CD4-positive, alpha-beta T cell (primary cell): ENCODE measurements around the gene CCDC9B. TPM values are rescaled to one million over a fixed set of nuclear protein-coding genes. Genes with fewer than 3 reads are reported as not detected.

Experiments used
- ATAC-seq: fragments of 200-7000 bp; cut with Tn5 transposase; one replicate; pipeline ENCODE4 v1.10.0; 2022; ENCODE audit warnings: mild to moderate bottlenecking; ENCODE audit not compliant: poor library complexity
- CTCF ChIA-PET: fragments of 350-600 bp; sonication (Branson Sonifier 250); formaldehyde crosslinking; loops from one replicate; lab custom pipeline; 2021; ENCODE audit warnings: antibody characterized with exemption, inconsistent platforms; lab: Charles Lee
- POLR2A ChIA-PET: fragments of 350-600 bp; sonication (Branson Sonifier 250); formaldehyde crosslinking; loops from one replicate; lab custom pipeline; 2021; ENCODE audit warnings: antibody characterized with exemption, inconsistent platforms; lab: Charles Lee
- DNase-seq, 14 experiments: peaks; one replicate each; pipeline ENCODE4 v3.0.0-alpha.2; 2013 to 2020; ENCODE audit warnings: mixed read lengths in 2 of 14
- H3K27ac ChIP-seq, 2 donors: one replicate each; pipeline versions ENCODE4 v1.5.1 to v1.7.0; 2013; ENCODE audit warnings: low read length in 2 of 2, low read depth in 1 of 2, mild to moderate bottlenecking in 1 of 2
- H3K27me3 ChIP-seq, 2 experiments: 1 replicate in 1 of 2; 2 replicates in 1 of 2; pipeline versions ENCODE4 v1.6.1 to v1.7.0; 2013; ENCODE audit warnings: low read length in 2 of 2, control low read depth in 1 of 2, mild to moderate bottlenecking in 1 of 2, moderate library complexity in 1 of 2; ENCODE audit not compliant: insufficient read depth in 2 of 2, control insufficient read depth in 1 of 2
- H3K36me3 ChIP-seq: one replicate; pipeline ENCODE4 v1.6.1; 2013; ENCODE audit warnings: low read length, control low read depth; ENCODE audit not compliant: insufficient read depth
- H3K4me1 ChIP-seq: one replicate; pipeline ENCODE4 v1.6.1; 2013; ENCODE audit warnings: low read length, control low read depth; ENCODE audit not compliant: insufficient read depth
- H3K4me3 ChIP-seq: one replicate; pipeline ENCODE4 v1.5.1; 2013; ENCODE audit warnings: mild to moderate bottlenecking, low read length, moderate library complexity
- H3K9me3 ChIP-seq, 2 experiments: 1 replicate in 1 of 2; 2 replicates in 1 of 2; pipeline versions ENCODE4 v1.6.1 to v1.7.0; 2013; ENCODE audit warnings: low read length in 2 of 2, mild to moderate bottlenecking in 2 of 2, control low read depth in 1 of 2, moderate library complexity in 1 of 2; ENCODE audit not compliant: control insufficient read depth in 1 of 2, insufficient read depth in 1 of 2
- H3K27ac Mint-ChIP-seq: one replicate; pipeline ENCODE4 v1.8.0; 2020; ENCODE audit warnings: mixed read lengths
- H3K27me3 Mint-ChIP-seq: one replicate; pipeline ENCODE4 v1.8.0; 2021; ENCODE audit warnings: mixed read lengths
- H3K36me3 Mint-ChIP-seq: one replicate; pipeline ENCODE4 v1.8.0; 2021; ENCODE audit warnings: low read depth, mixed read lengths
- H3K4me1 Mint-ChIP-seq: one replicate; pipeline ENCODE4 v1.8.0; 2021; ENCODE audit warnings: low read depth, mixed read lengths
- H3K4me3 Mint-ChIP-seq: one replicate; pipeline ENCODE4 v1.8.0; 2020; ENCODE audit warnings: mild to moderate bottlenecking, mixed read lengths
- H3K9me3 Mint-ChIP-seq: one replicate; pipeline ENCODE4 v1.8.0; 2020; ENCODE audit warnings: mixed read lengths
- intact Hi-C, 2 experiments: fragments of 100-400 bp; cut with DNase I in 1 of 2; cut with micrococcal nuclease in 1 of 2; formaldehyde crosslinking; loops; one replicate each; pipeline versions ENCODE4 v1.15.1 to v1.9.0; 2023 to 2025; cut with DNase I, micrococcal nuclease
- total RNA-seq, 174 experiments: library from RNA in 2 of 174; stranded (reverse) in 2 of 174; gene quantifications; one replicate each; pipeline ENCODE4 v1.2.3 and lab custom pipeline; 2021 to 2026
- TF ChIP-seq, protein P1 (sequence below): fragments of 200-600 bp; IDR thresholded peaks from one replicate; pipeline ENCODE4 v1.8.0; 2022; ENCODE audit warnings: antibody characterized with exemption, mild to moderate bottlenecking

Gene CCDC9B
- total RNA-seq, 2 experiments from 2014 or later, result 1.0 to 1.5 TPM

DNA sequence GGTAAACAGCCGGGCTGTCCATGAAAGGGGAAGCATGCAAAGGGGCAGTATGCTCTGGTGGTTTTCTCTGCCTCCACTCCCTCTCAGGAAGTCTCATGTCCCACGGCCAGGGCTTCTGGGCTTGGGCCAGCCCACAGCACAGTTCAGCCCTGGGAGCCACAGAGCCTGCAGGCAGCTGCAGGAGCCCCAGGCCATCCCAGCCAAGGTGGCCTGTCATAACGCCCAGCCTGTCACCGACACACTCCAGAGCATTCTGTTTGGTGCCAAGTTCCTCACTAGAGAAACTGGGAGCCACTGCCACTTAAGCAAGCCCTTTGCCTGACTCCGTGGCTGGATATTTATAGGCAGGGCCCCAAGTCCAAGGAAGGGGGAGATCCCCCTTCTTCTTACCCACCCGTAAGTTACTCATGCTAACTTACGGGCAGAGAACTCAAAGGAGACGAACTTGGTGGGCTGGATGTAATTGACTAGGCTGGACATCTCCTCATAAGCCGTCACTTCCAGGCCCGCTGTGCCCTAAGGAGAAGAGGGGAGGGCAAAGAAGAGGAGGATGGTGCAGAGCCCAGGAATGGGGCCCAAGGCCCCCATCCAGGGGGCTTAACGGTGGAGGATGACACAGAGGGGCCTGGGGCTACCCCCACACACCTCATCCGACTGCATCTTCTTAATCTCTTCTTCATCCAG, 44.7 kb downstream of the CCDC9B start:
- intact Hi-C loops, result no loop called here

DNA sequence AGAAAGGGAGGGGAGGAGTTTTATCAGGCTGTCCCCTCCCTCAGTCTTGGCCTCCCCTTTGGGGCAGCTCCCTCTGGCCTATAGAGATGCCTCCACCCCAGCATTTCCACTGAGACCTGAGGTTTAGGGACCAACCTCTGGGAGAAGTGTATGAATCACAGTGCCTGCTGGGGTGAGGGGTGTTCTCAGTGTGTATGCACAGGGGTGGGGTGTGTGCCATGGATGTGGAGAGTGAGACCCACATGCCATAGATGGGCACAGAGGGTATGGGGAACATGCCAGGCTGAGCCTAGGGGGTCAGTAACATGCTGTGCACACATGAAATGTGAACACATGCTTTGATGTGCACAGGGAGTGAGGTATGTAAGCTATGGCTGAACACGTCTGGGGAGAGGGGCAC, 45.4 kb downstream of the CCDC9B start:
- peaks cover 74% of the 10 kb centered on the region for H3K36me3 Mint-ChIP-seq
- H3K4me3 ChIP-seq, result no peak overlapping the region
- no peak overlapping the region for H3K4me3 Mint-ChIP-seq
- peaks cover 85% of the 10 kb centered on the region for H3K36me3 ChIP-seq
- DNase-seq, result no peak
- H3K4me1 ChIP-seq, result no peaks in the 10 kb centered on the region
- no peak overlapping the region for H3K27ac Mint-ChIP-seq
- ChIA-PET CTCF (no interaction called here), POLR2A (interaction anchor here (1.0 kb wide), 1 partner anchor 12 kb away, joined by 4 read pairs; the partner anchor contains the start of gene PLCB2)
- intact Hi-C loops, result no loop called here
- no peaks in the 10 kb centered on the region for H3K27me3 ChIP-seq
- ATAC-seq, result no peak
- no peaks in the 10 kb centered on the region for H3K9me3 Mint-ChIP-seq
- H3K4me1 Mint-ChIP-seq, result no peaks in the 10 kb centered on the region
- TF ChIP-seq, protein P1, sequence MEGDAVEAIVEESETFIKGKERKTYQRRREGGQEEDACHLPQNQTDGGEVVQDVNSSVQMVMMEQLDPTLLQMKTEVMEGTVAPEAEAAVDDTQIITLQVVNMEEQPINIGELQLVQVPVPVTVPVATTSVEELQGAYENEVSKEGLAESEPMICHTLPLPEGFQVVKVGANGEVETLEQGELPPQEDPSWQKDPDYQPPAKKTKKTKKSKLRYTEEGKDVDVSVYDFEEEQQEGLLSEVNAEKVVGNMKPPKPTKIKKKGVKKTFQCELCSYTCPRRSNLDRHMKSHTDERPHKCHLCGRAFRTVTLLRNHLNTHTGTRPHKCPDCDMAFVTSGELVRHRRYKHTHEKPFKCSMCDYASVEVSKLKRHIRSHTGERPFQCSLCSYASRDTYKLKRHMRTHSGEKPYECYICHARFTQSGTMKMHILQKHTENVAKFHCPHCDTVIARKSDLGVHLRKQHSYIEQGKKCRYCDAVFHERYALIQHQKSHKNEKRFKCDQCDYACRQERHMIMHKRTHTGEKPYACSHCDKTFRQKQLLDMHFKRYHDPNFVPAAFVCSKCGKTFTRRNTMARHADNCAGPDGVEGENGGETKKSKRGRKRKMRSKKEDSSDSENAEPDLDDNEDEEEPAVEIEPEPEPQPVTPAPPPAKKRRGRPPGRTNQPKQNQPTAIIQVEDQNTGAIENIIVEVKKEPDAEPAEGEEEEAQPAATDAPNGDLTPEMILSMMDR, result no peak
- H3K9me3 ChIP-seq, result no peaks in the 10 kb centered on the region
- H3K27ac ChIP-seq, result no peak overlapping the region
- no peaks in the 10 kb centered on the region for H3K27me3 Mint-ChIP-seq

More for the DNA sequence above, 44.7 kb downstream of the CCDC9B start:
- POLR2A ChIA-PET, result interaction anchor here (1.1 kb wide), 1 partner anchor 11 kb away, joined by 3 read pairs; no protein-coding TSS in a partner anchor
- Histone ChIP-seq H3K4me3 (no peak overlapping the region), H3K27ac (no peak overlapping the region), H3K9me3 (peaks cover 4 to 6% of the 10 kb centered on the region in 2 experiments), H3K36me3 (peaks cover 88% of the 10 kb centered on the region), H3K4me1 (no peaks in the 10 kb centered on the region), H3K27me3 (no peaks in the 10 kb centered on the region)
- TF ChIP-seq, protein P1, result no peak
- Mint-ChIP-seq H3K4me3 (no peak overlapping the region), H3K4me1 (no peaks in the 10 kb centered on the region), H3K27ac (no peak overlapping the region), H3K36me3 (peaks cover 77% of the 10 kb centered on the region), H3K27me3 (no peaks in the 10 kb centered on the region), H3K9me3 (no peaks in the 10 kb centered on the region)
- CTCF ChIA-PET, result no interaction called here
- no peak for ATAC-seq
- no peak for DNase-seq

DNA sequence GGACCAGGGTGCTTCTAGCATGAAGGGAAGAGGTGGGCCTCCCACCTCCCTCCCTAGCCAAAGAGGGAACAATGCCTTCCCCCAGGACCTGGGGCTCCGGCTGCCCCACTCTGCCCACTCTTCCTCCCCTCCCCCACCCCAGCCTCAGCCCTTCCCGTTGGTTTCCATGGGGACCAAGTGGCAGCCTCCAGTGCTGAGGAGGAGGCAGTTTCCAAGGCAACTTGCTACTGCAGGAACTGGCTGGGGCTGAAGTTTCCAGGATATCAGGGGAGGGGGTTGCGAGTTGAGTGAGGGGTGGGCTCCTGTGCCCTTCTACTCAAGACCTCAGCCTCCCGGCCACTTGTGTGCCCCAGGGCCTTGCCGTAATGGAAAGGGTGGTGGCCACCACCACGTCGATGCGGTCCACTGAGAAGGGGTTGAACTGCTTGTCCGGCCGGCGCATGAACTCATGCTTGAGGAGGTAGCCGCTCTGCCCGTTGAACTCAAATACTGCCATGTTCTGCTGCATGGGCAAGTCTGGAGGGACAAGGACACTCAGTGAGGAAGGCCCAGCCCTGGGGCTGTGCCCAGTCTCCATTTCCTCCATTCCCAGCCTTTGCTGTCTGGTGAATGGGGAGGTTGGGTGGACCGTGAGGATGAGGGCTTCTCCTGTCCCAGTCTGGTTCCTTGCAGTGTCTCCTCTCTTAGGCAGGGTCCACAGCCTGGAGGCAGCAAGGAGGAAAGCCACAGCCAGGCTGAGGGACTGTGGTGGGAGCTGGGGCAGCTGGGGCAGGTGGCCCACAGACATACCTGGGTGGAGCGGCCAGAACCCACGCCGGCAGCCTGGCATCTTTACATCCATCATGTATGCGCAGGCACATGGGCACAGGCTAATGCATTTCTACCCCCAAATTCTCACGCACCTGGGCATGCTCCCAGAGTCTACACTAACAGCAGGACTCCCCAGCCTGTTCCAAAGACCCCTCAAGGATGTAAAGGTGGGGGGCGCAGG, 46.5 kb downstream of the CCDC9B start:
- TF ChIP-seq, protein P1, result no peak
- peaks cover 87% of the 10 kb centered on the region for H3K36me3 ChIP-seq
- no peak overlapping the region for H3K27ac ChIP-seq
- H3K27me3 ChIP-seq, result no peaks in the 10 kb centered on the region
- POLR2A ChIA-PET, result interaction anchor here (0.7 to 1.0 kb wide), 2 partner anchors 12 to 13 kb away, joined by 4 read pairs; partner anchors contain the start of gene PLCB2
- Mint-ChIP-seq H3K36me3 (peaks cover 73% of the 10 kb centered on the region), H3K27me3 (no peaks in the 10 kb centered on the region), H3K9me3 (no peaks in the 10 kb centered on the region), H3K27ac (no peak overlapping the region), H3K4me1 (no peaks in the 10 kb centered on the region), H3K4me3 (no peak overlapping the region)
- CTCF ChIA-PET, result no interaction called here
- ATAC-seq (no peak), DNase-seq (no peak)
- no peak overlapping the region for H3K4me3 ChIP-seq
- intact Hi-C loops, result no loop called here
- H3K9me3 ChIP-seq, result no peaks in the 10 kb centered on the region
- no peaks in the 10 kb centered on the region for H3K4me1 ChIP-seq
